Activated CD4-positive, alpha-beta T cell treated with anti-CD3 and anti-CD28 coated beads, Interleukin-2, amount 50 U/mL, for 24 hours (primary cell): ENCODE results near the gene HOXD4.

ENCODE experiments used
- DNase-seq, 2 donors: peaks; one replicate each; pipeline ENCODE4 v3.0.0-alpha.2; 2020; ENCODE audit warnings: low read depth in 1 of 2, low spot score in 1 of 2

Gene HOXD4

GRCh38 chr2:176187899-176188773 lies 36.8 kb downstream of the HOXD4 start, which contains the start of gene HOXD1:
Gene HOXD1 (plus strand): TSS chr2:176188668. CDS start chr2:176188802, 134 bp downstream.
- no peak for DNase-seq

DNA sequence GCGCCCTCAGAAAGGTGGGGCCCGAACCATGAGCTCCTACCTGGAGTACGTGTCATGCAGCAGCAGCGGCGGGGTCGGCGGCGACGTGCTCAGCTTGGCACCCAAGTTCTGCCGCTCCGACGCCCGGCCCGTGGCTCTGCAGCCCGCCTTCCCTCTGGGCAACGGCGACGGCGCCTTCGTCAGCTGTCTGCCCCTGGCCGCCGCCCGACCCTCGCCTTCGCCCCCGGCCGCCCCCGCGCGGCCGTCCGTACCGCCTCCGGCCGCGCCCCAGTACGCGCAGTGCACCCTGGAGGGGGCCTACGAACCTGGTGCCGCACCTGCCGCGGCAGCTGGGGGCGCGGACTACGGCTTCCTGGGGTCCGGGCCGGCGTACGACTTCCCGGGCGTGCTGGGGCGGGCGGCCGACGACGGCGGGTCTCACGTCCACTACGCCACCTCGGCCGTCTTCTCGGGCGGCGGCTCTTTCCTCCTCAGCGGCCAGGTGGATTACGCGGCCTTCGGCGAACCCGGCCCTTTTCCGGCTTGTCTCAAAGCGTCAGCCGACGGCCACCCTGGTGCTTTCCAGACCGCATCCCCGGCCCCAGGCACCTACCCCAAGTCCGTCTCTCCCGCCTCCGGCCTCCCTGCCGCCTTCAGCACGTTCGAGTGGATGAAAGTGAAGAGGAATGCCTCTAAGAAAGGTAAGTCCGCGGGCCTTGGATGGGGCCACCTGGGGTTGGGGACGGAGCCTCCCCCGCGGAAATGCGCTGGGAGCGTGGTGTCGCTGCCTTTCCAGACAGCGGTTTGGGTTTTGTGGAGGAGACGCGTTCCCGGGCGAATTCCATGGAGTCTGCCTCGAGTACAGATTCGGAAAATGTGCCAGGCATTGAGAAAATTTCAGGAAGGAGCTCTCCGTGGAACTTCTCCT lies 37.7 kb downstream of the HOXD4 start:
- DNase-seq, result no peak

- DNase-seq, result no peak
Measured at GRCh38 chr2:176189681-176190641, 38.6 kb downstream of the HOXD4 start.

- no peak for DNase-seq
Measured at GRCh38 chr2:176192351-176192750, 41.0 kb downstream of the HOXD4 start.

DNA sequence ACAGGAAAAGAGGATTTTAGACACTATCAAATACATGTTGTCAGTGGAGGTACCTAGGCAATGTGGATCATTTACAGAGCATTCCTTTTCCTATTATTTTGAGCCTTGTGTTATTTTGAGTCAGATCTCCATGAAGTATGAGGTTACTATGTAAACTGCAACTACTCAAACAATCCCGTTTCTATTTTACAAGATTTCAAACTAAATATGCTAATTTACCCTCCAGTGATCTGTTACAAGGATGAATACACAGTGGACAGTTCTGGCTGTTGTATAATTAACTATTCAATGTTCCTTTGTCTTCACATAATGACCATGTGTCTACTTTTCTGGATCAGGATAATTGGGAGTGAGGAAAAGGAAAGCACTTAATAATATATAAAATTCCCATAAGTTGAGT lies 41.7 kb downstream of the HOXD4 start:
- DNase-seq, result no peak

DNA sequence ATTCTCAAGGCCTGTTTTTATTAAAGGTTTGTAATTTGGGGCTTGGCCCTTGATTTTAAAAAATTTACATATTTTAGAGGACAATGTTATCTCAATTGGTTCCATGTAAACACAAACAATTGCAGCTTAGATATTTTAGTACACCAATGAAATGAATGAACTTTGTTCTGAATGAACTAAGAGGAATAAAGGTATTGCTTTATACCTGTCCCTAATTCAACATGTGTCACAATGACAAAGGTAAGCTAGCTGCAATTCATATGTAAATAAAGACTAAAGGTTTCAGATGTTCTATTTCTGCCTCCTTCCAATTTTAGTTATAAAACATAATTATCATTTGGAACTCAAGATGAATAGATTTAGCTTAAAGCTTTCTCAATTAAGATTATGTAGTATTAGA lies 48.6 kb downstream of the HOXD4 start:
- DNase-seq, result no peak

DNA sequence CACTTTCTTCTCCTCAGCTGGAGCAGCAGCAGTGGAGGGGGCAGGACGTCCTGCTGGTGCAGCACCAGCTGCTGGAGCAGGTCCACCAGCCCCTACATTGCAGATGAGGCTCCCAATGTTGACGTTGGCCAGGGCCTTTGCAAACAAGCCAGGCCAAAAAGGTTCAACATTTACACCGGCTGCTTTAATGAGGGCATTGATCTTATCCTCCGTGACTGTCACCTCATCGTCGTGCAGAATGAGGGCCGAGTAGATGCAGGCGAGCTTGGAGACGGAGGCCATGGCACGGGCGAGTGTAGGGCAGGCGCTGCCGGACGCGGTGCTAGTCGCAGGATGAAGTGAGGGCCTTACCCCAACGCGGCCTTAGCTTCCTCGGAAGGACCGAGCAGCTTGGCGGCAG lies 49.6 kb downstream of the HOXD4 start:
- DNase-seq, result no peak

DNA sequence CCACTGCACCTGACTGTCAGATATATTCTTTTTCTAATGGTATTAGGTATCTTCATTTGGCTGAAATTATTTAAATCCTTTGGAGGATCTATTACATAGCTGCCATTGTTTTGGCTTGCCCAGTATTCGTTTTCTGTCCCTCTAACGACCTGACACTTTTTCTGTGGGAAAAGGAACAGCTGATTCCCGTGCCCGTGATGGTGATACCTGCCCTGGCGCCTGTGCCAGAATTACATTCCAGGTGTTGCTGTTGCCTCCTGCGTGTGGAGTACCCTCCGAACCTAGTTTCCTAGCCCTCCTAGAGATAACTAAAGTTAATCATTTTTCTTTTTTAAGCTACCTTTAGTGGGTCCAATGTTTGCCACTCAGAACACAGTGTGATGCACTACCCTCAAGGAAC lies 51.1 kb downstream of the HOXD4 start:
- DNase-seq, result no peak
